HG03039 (cell line): Measurements from ENCODE around the gene ZNF428.
"Not testable (repeated sequence)": the region's sequence is repeated elsewhere in the genome, so short reads cannot be mapped to it uniquely, and the experiment has no call there.

Experiments used
- ATAC-seq: cut with Tn5 transposase; IDR thresholded peaks from one replicate; pipeline ENCODE4 v1.9.1; 2021; ENCODE audit warnings: mild to moderate bottlenecking, moderate library complexity; ENCODE audit not compliant: unreplicated experiment

The ZNF428 gene

DNA sequence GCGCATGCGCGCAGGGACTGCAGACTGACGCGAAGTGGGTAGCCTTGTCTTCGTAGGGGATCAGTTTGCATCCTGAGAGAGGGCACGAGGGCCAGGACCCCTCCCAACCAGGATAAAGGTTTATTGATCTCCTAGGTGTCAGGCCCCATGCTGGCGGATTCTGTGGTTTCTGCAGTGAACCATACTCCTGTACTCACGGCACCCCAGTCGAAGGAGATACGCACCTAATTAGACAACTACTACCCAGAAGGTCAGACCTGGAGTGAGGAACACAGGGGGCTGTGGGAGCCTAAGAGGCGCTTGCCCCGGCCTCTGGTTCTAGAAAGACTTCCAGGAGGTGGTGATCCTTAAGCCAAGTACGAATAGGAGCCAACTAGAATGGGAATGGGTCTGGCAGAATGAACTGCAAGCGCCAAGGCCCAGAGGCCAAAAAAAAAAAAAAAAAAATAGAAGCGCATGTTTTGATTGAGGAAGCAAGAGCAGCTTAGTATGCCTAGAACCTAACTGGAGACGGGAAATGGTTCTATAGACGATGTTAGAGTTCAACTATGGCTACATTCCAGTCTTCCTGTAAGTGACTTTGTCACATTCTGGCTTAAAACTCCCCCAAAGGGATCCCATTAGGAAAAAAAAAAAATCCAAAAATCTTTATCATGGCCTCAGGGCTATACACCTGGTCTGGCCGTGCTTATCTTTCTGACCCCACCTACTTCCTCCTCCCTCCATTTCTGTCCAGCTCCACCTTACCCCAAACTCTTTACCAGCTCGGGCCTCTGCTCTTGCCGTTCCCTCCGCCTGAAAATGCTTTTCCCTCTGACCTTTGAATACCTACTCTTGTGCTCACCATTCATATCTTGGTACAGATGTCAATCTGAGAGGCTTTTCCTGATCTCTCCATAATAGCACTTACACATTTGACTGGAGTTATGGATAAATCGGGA, 902 bp upstream of the ZNF428 start:
- no peak for ATAC-seq

DNA sequence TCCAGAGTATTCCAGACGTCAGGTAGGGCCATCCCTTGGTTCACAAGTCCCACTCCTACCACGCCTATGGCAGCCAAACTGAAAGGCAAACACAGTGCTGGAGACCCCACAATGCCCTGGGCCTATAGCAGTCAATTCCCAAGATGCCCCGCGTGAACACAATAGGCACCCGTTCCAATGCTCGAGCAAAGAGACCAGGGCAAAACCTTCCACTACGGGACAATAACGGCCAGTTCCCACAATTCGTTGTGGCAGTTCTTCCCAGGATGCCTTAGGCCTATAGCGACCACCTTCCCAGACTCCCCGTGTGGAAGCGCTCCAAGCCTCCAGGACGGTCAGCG, 538 bp downstream of the ZNF428 start:
- ATAC-seq: peak; percentile 12

DNA sequence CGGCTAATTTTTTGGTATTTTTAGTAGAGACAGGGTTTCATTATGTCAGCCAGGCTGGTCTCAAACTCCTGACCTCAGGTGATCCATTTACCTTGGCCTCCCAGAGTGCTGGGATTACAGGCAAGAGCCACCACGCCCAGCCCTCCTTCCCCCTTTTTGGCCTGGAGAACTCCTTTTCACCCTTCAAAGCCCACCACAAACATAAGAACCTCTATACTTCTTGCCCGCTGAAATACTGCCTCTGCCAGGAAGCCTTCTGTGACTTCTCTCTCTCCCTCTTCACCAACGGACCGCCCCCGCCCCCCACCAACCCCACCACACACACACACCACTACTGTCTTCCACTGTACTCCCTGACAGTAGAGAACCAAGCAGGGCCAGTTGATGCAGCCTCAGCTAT, 2.5 kb downstream of the ZNF428 start:
- ATAC-seq: no peak

DNA sequence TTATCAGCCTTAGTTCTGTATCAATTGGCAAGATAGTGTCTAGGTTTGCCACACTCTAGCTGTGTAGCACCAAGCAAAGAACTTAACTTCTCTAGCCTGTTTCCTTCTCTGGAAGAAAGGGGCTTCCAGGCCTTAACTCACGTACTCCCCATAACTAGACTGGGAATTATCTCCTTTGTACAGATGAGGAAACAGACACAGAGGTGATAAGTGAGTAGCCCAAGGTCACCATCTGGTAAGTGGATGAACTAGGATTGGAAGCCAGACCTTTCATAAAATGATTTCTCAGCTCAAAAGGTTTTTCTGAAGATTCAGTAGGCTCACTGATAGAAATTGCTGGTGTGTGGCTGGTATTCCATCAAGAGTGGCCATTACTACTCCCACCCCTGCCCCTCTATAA, 3.1 kb downstream of the ZNF428 start:
- ATAC-seq: no peak

- ATAC-seq: no peak
These were observed 7.1 kb downstream of the ZNF428 start for GRCh38 chr19:43612374-43612773.

- no peak for ATAC-seq
These were observed 7.6 kb downstream of the ZNF428 start, which contains the start of gene SRRM5 for GRCh38 chr19:43611788-43612187. Gene SRRM5 (plus strand): TSS chr19:43612088. CDS start chr19:43612122, 34 bp downstream.

GRCh38 chr19:43610493-43610892, 8.9 kb downstream of the ZNF428 start:
- ATAC-seq: no peak

- no peak for ATAC-seq
These were observed 9.6 kb downstream of the ZNF428 start for GRCh38 chr19:43609872-43610271.

DNA sequence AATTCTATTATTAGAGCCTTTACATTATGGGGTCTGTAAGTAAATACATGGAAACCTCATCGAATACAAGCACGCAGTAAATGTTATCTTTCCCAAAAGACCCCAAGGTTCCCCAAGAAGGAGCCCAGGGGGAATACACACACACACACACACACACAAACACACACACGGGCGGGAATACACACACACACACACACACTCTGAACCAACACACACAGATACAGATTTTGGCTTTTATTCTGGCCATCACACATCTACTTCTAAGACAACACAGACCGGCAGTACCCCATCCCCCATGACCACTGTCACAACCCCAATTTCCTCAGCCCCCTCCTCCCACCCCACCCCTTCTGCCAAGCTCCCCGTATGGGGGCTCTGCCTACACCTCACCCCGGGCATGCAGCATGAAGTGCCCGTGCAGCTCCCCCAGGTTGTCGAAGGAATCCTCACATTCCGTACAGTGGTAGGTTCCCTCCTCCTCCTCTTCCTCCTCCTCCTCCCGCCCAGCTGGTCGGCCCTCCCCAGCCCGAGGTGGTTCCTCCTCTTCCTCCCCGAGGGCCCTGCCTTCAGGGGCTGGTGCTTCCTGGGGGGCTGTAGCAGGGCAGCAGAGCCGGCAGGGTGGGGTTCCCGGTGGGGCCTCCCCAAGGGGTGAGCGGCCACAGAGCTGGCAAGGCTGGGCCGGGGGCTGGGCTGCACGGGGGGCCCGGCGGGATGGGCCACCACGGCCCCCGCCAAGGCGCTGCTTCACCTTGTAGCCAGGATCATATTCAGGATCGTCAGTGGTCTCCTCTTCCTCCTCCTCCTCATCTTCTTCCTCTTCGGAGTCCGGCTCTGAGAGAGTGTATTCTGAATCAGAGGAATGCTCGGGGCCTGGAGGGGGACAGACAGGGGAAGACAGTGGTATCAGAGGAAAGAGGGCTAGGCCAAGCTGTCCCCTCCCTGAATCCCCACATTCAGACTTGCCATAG, 11.9 kb downstream of the ZNF428 start:
- ATAC-seq: no peak

GRCh38 chr19:43606569-43607229, 12.7 kb downstream of the ZNF428 start:
- no peak for ATAC-seq

GRCh38 chr19:43605875-43606568, 13.4 kb downstream of the ZNF428 start:
- ATAC-seq: no peak

GRCh38 chr19:43600326-43600725, 19.1 kb downstream of the ZNF428 start:
- not testable (repeated sequence) for ATAC-seq

- ATAC-seq: no peak
These were observed 19.7 kb downstream of the ZNF428 start for GRCh38 chr19:43599635-43600295.

GRCh38 chr19:43598445-43599240, 20.8 kb downstream of the ZNF428 start:
- ATAC-seq: no peak

DNA sequence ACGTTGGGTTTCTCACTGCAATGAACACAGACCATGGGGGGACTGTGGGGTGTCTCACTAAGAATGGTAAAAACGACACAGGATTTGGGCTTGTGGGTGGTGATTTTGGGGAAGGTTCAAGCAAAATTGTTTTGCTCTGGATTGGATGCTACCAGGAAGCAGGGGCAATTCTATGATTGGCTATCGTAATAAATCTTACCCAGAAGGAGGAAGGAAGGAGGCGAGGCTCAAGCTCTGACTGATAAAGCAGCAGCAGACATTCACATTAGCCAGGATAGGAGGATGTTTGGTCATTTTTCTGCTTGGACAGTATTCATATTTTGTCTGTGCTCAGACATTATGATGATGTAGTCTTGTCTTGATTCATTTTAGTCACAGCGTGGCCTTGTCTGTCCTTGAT, 21.6 kb downstream of the ZNF428 start:
- no peak for ATAC-seq

GRCh38 chr19:43596842-43597461, 22.5 kb downstream of the ZNF428 start:
- no peak for ATAC-seq

DNA sequence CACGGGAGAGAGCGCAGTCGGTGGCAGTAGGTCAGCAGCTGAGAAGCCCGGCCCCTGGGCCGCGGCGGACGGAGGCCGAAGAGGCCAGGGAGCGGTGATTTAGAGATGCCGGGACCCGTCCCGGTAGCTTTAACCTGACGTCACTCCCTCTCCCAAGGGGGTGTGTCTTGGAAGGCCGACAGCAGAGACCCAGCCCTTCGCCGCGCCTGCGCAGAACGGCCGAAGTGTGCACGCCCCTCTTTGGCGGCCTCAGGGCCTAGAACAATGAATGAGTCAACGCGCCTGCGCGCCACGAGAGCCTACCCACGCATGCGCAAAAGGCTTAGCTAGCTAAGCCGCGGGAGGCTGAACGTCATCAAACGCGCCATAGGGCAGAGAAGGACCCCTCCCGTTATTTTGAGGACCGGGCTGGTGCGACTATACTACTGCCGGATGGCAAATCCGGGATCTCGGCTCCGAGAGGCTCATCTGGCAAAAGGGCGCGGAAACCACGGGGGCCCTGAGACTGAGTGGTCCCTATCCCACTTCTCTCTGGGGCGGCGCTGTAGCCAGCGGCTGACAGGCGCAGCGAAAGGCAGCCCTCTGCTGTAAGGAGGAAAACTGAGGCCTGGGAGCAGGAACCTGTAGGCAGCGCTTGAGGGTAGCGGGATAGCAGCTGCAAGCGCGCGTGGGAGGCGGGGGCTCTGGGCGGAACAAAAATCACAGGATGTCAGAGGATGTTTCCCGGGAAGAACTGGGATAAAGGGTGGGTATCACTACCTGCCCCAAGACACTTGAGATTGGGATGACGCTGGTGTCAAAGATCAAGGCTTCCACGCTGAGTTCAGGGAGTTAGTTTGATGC, 23.2 kb downstream of the ZNF428 start, which contains the start of the genes IRGQ and ZNF576:
Gene IRGQ, minus strand, starts transcription at position 136 of the 843 bp plus-strand sequence. CDS start 796 bp downstream, outside the sequence.
Gene ZNF576, plus strand, starts transcription at position 597 of the 843 bp plus-strand sequence. CDS start 514 bp downstream, outside the sequence.
- peak; percentile 76 for ATAC-seq
